WERI-Rb-1 (cell line): ENCODE results near the gene CTXND2.

ENCODE experiments used
- DNase-seq: peaks from one replicate; pipeline ENCODE4 v3.0.0-alpha.2; 2020
- H3K27ac ChIP-seq: fragments of 250-450 bp; sonication (Bioruptor Pico); 2 replicates; pipeline ENCODE4 v1.5.1; 2020; ENCODE audit warnings: mild to moderate bottlenecking, moderate library complexity
- H3K27me3 ChIP-seq: fragments of 250-450 bp; sonication (Bioruptor Pico); 2 replicates; pipeline ENCODE4 v1.5.1; 2021; ENCODE audit warnings: mild to moderate bottlenecking, low read depth, moderate library complexity; ENCODE audit not compliant: insufficient read depth, severe bottlenecking
- H3K36me3 ChIP-seq: fragments of 250-450 bp; sonication (Bioruptor Pico); 2 replicates; pipeline ENCODE4 v1.5.1; 2020; ENCODE audit warnings: mild to moderate bottlenecking, moderate library complexity
- H3K4me3 ChIP-seq: 2 replicates; pipeline ENCODE4 v1.5.1; 2011; ENCODE audit warnings: low read depth, mild to moderate bottlenecking, control low read depth, low read length
- H3K9me3 ChIP-seq: fragments of 250-450 bp; sonication (Bioruptor Pico); 2 replicates; pipeline ENCODE4 v1.5.1; 2021; ENCODE audit warnings: mild to moderate bottlenecking, moderate library complexity; ENCODE audit not compliant: severe bottlenecking
- TF ChIP-seq, protein P1 (sequence below): IDR thresholded peaks from 2 replicates; pipeline ENCODE4 v1.5.1; 2011; ENCODE audit warnings: low read depth, mild to moderate bottlenecking, control low read depth, inconsistent platforms, low read length

The CTXND2 gene

DNA sequence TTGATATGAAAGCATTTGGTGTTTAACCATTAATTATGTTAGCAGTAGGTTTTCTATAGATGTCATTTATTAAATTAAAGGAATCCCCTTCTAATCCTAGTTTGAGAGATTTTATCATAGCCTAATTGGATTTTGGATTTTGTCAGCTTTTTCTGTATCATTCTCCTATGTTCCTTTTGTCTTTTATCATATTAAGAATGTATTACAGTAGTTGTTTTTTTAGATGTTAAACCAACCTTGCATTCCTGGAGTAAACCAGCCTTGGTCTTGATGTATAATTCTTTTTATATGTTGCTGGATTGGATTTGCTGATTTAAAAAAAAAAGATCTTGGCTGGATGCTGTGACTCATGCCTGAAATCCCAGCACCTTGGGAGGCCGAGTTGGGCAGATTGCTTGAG, 44.8 kb downstream of the CTXND2 start:
- Histone ChIP-seq H3K27me3 (no peaks in the 10 kb centered on the region), H3K27ac (no peak overlapping the region), H3K36me3 (peaks cover 93% of the 10 kb centered on the region), H3K4me3 (no peak overlapping the region), H3K9me3 (peaks cover 5% of the 10 kb centered on the region)
- no peak for DNase-seq
- TF ChIP-seq, protein P1, sequence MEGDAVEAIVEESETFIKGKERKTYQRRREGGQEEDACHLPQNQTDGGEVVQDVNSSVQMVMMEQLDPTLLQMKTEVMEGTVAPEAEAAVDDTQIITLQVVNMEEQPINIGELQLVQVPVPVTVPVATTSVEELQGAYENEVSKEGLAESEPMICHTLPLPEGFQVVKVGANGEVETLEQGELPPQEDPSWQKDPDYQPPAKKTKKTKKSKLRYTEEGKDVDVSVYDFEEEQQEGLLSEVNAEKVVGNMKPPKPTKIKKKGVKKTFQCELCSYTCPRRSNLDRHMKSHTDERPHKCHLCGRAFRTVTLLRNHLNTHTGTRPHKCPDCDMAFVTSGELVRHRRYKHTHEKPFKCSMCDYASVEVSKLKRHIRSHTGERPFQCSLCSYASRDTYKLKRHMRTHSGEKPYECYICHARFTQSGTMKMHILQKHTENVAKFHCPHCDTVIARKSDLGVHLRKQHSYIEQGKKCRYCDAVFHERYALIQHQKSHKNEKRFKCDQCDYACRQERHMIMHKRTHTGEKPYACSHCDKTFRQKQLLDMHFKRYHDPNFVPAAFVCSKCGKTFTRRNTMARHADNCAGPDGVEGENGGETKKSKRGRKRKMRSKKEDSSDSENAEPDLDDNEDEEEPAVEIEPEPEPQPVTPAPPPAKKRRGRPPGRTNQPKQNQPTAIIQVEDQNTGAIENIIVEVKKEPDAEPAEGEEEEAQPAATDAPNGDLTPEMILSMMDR: no peak

DNA sequence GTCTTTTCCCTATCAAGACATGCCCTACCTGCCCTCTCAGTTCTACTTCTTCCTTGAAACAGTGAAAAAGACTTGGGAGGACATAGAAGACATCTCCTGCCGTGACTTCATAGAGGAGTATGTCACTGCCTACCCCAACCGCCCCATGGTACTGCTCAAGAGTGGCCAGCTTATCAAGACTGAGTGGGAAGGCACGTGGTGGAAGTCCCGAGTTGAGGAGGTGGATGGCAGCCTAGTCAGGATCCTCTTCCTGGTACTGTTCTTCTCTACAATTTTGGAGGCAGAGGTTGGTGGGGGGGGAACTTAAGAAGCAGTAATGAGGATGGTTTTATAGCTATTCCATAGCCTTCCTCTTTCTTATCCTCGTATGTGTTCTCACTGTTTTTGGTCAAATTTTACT, 57.9 kb downstream of the CTXND2 start:
- no peak overlapping the region for H3K27ac ChIP-seq
- no peak for DNase-seq
- TF ChIP-seq, protein P1: no peak
- peaks cover 100% of the 10 kb centered on the region for H3K36me3 ChIP-seq
- H3K9me3 ChIP-seq: no peaks in the 10 kb centered on the region
- H3K27me3 ChIP-seq: no peaks in the 10 kb centered on the region
- H3K4me3 ChIP-seq: no peak overlapping the region

DNA sequence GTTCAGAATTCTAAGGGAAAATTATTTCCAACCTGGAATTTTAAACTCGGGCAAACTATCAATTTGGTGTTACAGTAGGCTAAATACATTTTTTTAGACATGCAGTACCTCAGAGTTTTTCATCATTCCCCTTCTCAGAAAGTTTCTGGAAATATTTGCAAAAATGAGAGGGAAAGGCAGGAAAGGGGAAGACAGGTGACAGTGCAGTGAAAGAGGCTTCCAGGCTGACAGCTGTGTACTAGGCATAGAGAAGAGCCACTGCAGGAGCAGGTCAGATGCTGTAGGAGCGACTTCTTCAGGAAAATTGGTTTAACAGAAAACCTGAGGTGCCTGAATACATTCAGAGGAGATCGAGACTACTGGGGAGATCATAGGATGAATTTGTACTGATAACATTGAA, 67.8 kb downstream of the CTXND2 start:
- peaks cover 94% of the 10 kb centered on the region for H3K36me3 ChIP-seq

DNA sequence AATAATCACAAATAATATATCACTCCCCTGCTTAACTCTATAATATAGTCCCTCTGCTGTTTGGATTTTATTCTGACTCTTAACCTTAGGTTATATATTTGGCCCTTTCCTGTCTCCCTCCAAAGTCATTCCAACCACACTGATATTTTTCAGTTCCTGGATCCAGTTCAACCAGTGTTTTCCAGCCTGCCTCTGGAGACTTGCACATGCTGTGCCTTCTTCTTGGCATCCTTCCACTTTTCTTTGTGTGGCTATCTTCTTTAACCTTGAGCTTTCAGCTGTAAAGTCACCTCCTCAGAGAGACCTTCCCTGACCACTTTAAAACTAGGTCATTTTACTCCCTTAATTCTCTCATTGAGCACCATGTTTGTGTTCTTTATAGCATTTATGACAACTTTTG, 68.3 kb downstream of the CTXND2 start:
- Histone ChIP-seq H3K27ac (peak overlapping the region; percentile 27), H3K36me3 (peaks cover 94% of the 10 kb centered on the region), H3K4me3 (no peak overlapping the region), H3K9me3 (no peaks in the 10 kb centered on the region), H3K27me3 (no peaks in the 10 kb centered on the region)
- no peak for DNase-seq
- TF ChIP-seq, protein P1: no peak

More for the DNA sequence above, 67.8 kb downstream of the CTXND2 start:
- H3K4me3 ChIP-seq: no peak overlapping the region
- peak; percentile 12 for DNase-seq
- H3K9me3 ChIP-seq: no peaks in the 10 kb centered on the region
- H3K27ac ChIP-seq: no peak overlapping the region; the same call in 1 of the 2 replicates
- H3K27me3 ChIP-seq: no peaks in the 10 kb centered on the region
- TF ChIP-seq, protein P1: no peak

DNA sequence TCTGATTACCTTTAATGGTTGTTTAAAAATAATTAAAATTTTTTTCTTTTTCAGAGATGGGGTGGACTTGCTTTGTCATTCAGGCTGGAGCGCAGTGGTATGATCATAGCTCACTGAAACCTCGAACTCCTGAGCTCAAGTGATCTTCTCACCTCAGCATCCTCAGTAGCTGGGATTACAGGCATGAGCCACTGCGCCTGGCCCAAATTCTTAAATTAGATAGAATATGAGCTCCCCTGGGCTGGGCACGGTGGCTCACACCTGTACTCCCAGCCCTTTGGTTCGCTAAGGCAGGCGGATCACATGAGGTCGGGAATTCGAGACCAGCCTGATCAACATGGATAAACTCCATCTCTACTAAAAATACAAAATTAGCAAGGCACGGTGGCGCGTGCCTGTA, 70.7 kb downstream of the CTXND2 start:
- Histone ChIP-seq H3K4me3 (no peak overlapping the region), H3K27ac (no peak overlapping the region), H3K36me3 (peaks cover 88% of the 10 kb centered on the region), H3K27me3 (no peaks in the 10 kb centered on the region), H3K9me3 (no peaks in the 10 kb centered on the region)
- DNase-seq: no peak
- TF ChIP-seq, protein P1: no peak

DNA sequence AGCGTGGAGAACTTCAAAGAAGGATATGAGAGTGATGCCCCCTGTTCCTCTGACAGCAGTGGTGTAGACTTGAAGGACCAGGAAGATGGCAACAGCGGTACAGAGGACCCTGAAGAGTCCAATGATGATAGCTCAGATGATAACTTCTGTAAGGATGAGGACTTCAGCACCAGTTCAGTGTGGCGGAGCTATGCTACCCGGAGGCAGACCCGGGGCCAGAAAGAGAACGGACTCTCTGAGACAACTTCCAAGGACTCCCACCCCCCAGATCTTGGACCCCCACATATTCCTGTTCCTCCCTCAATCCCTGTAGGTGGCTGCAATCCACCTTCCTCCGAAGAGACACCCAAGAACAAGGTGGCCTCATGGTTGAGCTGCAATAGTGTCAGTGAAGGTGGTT, 73.7 kb downstream of the CTXND2 start:
- no peaks in the 10 kb centered on the region for H3K27me3 ChIP-seq
- no peak for DNase-seq
- no peaks in the 10 kb centered on the region for H3K9me3 ChIP-seq
- peaks cover 88% of the 10 kb centered on the region for H3K36me3 ChIP-seq
- TF ChIP-seq, protein P1: no peak
- peak overlapping the region; percentile 81 for H3K27ac ChIP-seq
- no peak overlapping the region for H3K4me3 ChIP-seq
